Thymus (tissue), 11 donors: ENCODE measurements around the gene SHOC1. TPM values are rescaled to one million over a fixed set of nuclear protein-coding genes. Genes with fewer than 3 reads are reported as not detected.

Experiments
- DNase-seq, 9 donors: peaks; one replicate each; pipeline ENCODE4 v3.0.0-alpha.2; 2013; ENCODE audit warnings: low spot score in 9 of 9, low read depth in 6 of 9, missing footprints in 1 of 9
- H3K27ac ChIP-seq, 2 donors: one replicate each; pipeline ENCODE4 v1.5.1; 2013; ENCODE audit warnings: control low read depth in 1 of 2, low read depth in 1 of 2, low read length in 1 of 2, mild to moderate bottlenecking in 1 of 2, moderate library complexity in 1 of 2
- H3K27me3 ChIP-seq, 2 donors: one replicate each; pipeline ENCODE4 v1.5.1; 2013; ENCODE audit warnings: low read length in 1 of 2; ENCODE audit not compliant: control insufficient read depth in 2 of 2, insufficient read depth in 1 of 2
- H3K36me3 ChIP-seq, 2 donors: one replicate each; pipeline ENCODE4 v1.5.1; 2013; ENCODE audit warnings: low read length in 1 of 2, mild to moderate bottlenecking in 1 of 2, moderate library complexity in 1 of 2; ENCODE audit not compliant: control insufficient read depth in 2 of 2, insufficient read depth in 2 of 2
- H3K4me1 ChIP-seq, 2 donors: one replicate each; pipeline ENCODE4 v1.5.1; 2013; ENCODE audit warnings: low read length in 2 of 2; ENCODE audit not compliant: control insufficient read depth in 2 of 2, insufficient read depth in 2 of 2
- H3K4me3 ChIP-seq, 2 donors: one replicate each; pipeline ENCODE4 v1.5.1; 2013; ENCODE audit warnings: low read length in 2 of 2, control low read depth in 1 of 2, mild to moderate bottlenecking in 1 of 2
- H3K9me3 ChIP-seq, 2 donors: one replicate each; pipeline ENCODE4 v1.5.1; 2013; ENCODE audit warnings: low read length in 1 of 2, mild to moderate bottlenecking in 1 of 2; ENCODE audit not compliant: control insufficient read depth in 2 of 2, insufficient read depth in 1 of 2
- WGBS: extraction: QIAGEN DNeasy Blood & Tissue Kit; methylation state at CpG from one replicate; pipeline ENCODE4 v1.1.7; 2013; 5-methylcytosine and 5-hydroxymethylcytosine counted together
- polyA plus RNA-seq: library from polyadenylated mRNA; stranded (reverse); fragments of 200-250 nt; gene quantifications from one replicate; pipeline ENCODE4 v1.2.3, GENCODE V29; 2013
- total RNA-seq: library from RNA; stranded (reverse); fragments of 120-200 nt; gene quantifications from one replicate; pipeline ENCODE4 v1.2.4, GENCODE V29; 2013
- donor health status: healthy.

The SHOC1 gene
- total and polyA plus RNA-seq, 2 donors: under 0.01 to 0.14 TPM

- Histone ChIP-seq H3K9me3 (no peaks in the 10 kb centered on the region), H3K27me3 (no peaks in the 10 kb centered on the region), H3K36me3 (no peaks in the 10 kb centered on the region), H3K4me1 (no peaks in the 10 kb centered on the region), H3K27ac (no peak overlapping the region), H3K4me3 (no peak overlapping the region)
- 91% methylated on average over 1 of the region's 1 CpG for WGBS
- DNase-seq: no peak
Measured at GRCh38 chr9:111752455-111752854, 42.3 kb downstream of the SHOC1 start.

Other genes with a start within 250 kb of the SHOC1 start
- 8.0 TPM for gene PTGR1, start 195.3 kb downstream of the SHOC1 start, total RNA-seq
- gene PTGR1, start 195.3 kb downstream of the SHOC1 start, polyA plus RNA-seq: 16.5 TPM
- 3.5 TPM for gene DNAJC25, start 163.6 kb downstream of the SHOC1 start, total RNA-seq
- gene DNAJC25, start 163.6 kb downstream of the SHOC1 start, polyA plus RNA-seq: 8.8 TPM
- 19.5 TPM for gene GNG10, start 133.3 kb downstream of the SHOC1 start, total RNA-seq
- gene GNG10, start 133.3 kb downstream of the SHOC1 start, polyA plus RNA-seq: 68.0 TPM
- 32.9 TPM for gene UGCG, start 101.9 kb upstream of the SHOC1 start, total RNA-seq
- 37.1 TPM for gene UGCG, start 101.9 kb upstream of the SHOC1 start, polyA plus RNA-seq